ENCODE measurements around the gene DDC.

GRCh38 chr7:50603287-50603686, 38.1 kb upstream of the DDC start:
- no peak for TF ChIP-seq POLR2A (IDR thresholded peaks at IDR 0.05; ENCODE audit: low read length)
- no peak for TF ChIP-seq GATA1 (IDR thresholded peaks at IDR 0.05; ENCODE audit: low read depth, low read length)
